Upper lobe of left lung (tissue), 4 donors: Measurements from ENCODE around the gene PBXIP1.

Experiments
- POLR2A ChIP-seq, 4 donors: fragments of 450-650 bp; IDR thresholded peaks; one replicate each; pipeline ENCODE4 v1.5.1; 2016 to 2017; ENCODE audit warnings: antibody characterized with exemption in 4 of 4, mild to moderate bottlenecking in 2 of 4
- POLR2AphosphoS5 ChIP-seq, 2 donors: sonication (generic); formaldehyde crosslinking; IDR thresholded peaks; one replicate each; pipeline ENCODE4 v1.5.1; 2017; ENCODE audit warnings: antibody characterized with exemption in 2 of 2
- TF ChIP-seq, protein P1 (sequence below), 6 experiments: fragments of 450-650 bp in 4 of 6; fragments of 200-600 bp in 2 of 6; sonication (generic) in 2 of 6; IDR thresholded peaks; one replicate each; pipeline ENCODE4 v1.5.1; 2016 to 2019; ENCODE audit warnings: antibody characterized with exemption in 6 of 6

DNA sequence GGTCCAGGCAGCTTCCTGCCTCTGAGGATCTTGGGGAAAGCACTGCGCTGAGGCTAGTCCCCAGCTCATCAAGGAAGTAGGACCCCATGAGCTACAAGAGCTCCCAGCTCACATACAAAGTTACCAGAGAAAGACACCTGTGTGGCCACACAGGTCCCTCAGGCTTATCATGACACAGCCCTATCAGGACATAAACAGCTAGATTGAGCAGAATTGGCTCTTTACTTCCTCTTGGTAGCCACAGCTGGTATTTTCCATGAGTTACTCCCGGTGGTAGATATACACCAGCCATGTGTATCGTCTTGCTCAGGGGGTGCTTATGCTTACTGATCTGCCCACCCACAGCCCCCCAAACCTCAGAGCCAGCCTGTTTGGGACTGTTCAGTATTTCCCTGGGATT lies 38.7 kb upstream of the PBXIP1 start:
- TF ChIP-seq POLR2A (IDR thresholded peaks at IDR 0.05), result no peak
- TF ChIP-seq, protein P1, sequence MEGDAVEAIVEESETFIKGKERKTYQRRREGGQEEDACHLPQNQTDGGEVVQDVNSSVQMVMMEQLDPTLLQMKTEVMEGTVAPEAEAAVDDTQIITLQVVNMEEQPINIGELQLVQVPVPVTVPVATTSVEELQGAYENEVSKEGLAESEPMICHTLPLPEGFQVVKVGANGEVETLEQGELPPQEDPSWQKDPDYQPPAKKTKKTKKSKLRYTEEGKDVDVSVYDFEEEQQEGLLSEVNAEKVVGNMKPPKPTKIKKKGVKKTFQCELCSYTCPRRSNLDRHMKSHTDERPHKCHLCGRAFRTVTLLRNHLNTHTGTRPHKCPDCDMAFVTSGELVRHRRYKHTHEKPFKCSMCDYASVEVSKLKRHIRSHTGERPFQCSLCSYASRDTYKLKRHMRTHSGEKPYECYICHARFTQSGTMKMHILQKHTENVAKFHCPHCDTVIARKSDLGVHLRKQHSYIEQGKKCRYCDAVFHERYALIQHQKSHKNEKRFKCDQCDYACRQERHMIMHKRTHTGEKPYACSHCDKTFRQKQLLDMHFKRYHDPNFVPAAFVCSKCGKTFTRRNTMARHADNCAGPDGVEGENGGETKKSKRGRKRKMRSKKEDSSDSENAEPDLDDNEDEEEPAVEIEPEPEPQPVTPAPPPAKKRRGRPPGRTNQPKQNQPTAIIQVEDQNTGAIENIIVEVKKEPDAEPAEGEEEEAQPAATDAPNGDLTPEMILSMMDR (IDR thresholded peaks at IDR 0.05), result no peak
- no peak for TF ChIP-seq POLR2AphosphoS5 (IDR thresholded peaks at IDR 0.05)
